Calu3 (cell line): ENCODE data around the gene PDGFA. TPM values are rescaled to one million over a fixed set of nuclear protein-coding genes. Genes with fewer than 3 reads are reported as not detected.

Experiments
- BruUV-seq: library from RNA; stranded (reverse); fragments of 400-500 nt; replicated peaks from 2 replicates; lab custom pipeline; 2021; lab: Mats Ljungman, UMichigan
- CTCF ChIA-PET: fragments of 300-600 bp; sonication (Branson Sonifier 250); formaldehyde crosslinking; loops from one replicate; lab custom pipeline; 2022; ENCODE audit warnings: antibody characterized with exemption; lab: Charles Lee
- DNase-seq: peaks from one replicate; pipeline ENCODE4 v3.0.0; 2022
- H3K27ac Mint-ChIP-seq: one replicate; pipeline ENCODE4 v1.8.0; 2022; ENCODE audit warnings: mixed read lengths; ENCODE audit not compliant: unreplicated experiment
- H3K27me3 Mint-ChIP-seq: one replicate; pipeline ENCODE4 v1.8.0; 2022; ENCODE audit warnings: mixed read lengths; ENCODE audit not compliant: unreplicated experiment
- H3K36me3 Mint-ChIP-seq: one replicate; pipeline ENCODE4 v1.8.0; 2022; ENCODE audit warnings: mild to moderate bottlenecking, moderate library complexity, mixed read lengths; ENCODE audit not compliant: insufficient read depth, unreplicated experiment
- H3K4me1 Mint-ChIP-seq: one replicate; pipeline ENCODE4 v1.8.0; 2022; ENCODE audit warnings: mild to moderate bottlenecking, low read depth, mixed read lengths; ENCODE audit not compliant: unreplicated experiment
- H3K4me3 Mint-ChIP-seq: one replicate; pipeline ENCODE4 v1.8.0; 2022; ENCODE audit warnings: mild to moderate bottlenecking, low read depth, moderate library complexity, mixed read lengths; ENCODE audit not compliant: unreplicated experiment
- H3K9me3 Mint-ChIP-seq: one replicate; pipeline ENCODE4 v1.8.0; 2022; ENCODE audit warnings: low read depth, mixed read lengths; ENCODE audit not compliant: unreplicated experiment
- intact Hi-C: fragments of 100-400 bp; cut with micrococcal nuclease; formaldehyde crosslinking; loops from one replicate; pipeline ENCODE4 v1.10.0; 2022; ENCODE audit not compliant: unreplicated experiment
- total RNA-seq: library from RNA; stranded (reverse); gene quantifications from 2 replicates; pipeline ENCODE4 v1.2.3, GENCODE V29; 2022
- TF ChIP-seq, protein P1 (sequence below): fragments of 200-600 bp; IDR thresholded peaks from one replicate; pipeline ENCODE4 v1.8.0; 2022; ENCODE audit warnings: antibody characterized with exemption; ENCODE audit not compliant: unreplicated experiment

PDGFA gene
- total RNA-seq, 1 experiment from 2014 or later = 4.5 TPM

- no peak for DNase-seq
- Mint-ChIP-seq H3K4me1 (peaks cover 36% of the 10 kb centered on the region), H3K27me3 (peaks cover 7% of the 10 kb centered on the region), H3K27ac (no peak overlapping the region), H3K36me3 (peaks cover 31% of the 10 kb centered on the region), H3K9me3 (no peaks in the 10 kb centered on the region), H3K4me3 (no peak overlapping the region)
- intact Hi-C loops = loop anchor here (10.0 kb wide), 1 partner anchor 182 kb away; no protein-coding TSS in a partner anchor
- CTCF ChIA-PET = no interaction called here
- TF ChIP-seq, protein P1, sequence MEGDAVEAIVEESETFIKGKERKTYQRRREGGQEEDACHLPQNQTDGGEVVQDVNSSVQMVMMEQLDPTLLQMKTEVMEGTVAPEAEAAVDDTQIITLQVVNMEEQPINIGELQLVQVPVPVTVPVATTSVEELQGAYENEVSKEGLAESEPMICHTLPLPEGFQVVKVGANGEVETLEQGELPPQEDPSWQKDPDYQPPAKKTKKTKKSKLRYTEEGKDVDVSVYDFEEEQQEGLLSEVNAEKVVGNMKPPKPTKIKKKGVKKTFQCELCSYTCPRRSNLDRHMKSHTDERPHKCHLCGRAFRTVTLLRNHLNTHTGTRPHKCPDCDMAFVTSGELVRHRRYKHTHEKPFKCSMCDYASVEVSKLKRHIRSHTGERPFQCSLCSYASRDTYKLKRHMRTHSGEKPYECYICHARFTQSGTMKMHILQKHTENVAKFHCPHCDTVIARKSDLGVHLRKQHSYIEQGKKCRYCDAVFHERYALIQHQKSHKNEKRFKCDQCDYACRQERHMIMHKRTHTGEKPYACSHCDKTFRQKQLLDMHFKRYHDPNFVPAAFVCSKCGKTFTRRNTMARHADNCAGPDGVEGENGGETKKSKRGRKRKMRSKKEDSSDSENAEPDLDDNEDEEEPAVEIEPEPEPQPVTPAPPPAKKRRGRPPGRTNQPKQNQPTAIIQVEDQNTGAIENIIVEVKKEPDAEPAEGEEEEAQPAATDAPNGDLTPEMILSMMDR = no peak
- BruUV-seq = no TSS peak
Observed at GRCh38 chr7:506921-507622, 12.6 kb downstream of the PDGFA start.

GRCh38 chr7:506391-506831, 13.2 kb downstream of the PDGFA start:
- intact Hi-C loops = loop anchor here (10.0 kb wide), 1 partner anchor 182 kb away; no protein-coding TSS in a partner anchor
- Mint-ChIP-seq H3K27me3 (peaks cover under 1% of the 10 kb centered on the region), H3K36me3 (peaks cover 31% of the 10 kb centered on the region), H3K9me3 (no peaks in the 10 kb centered on the region), H3K27ac (no peak overlapping the region), H3K4me3 (no peak overlapping the region), H3K4me1 (peaks cover 36% of the 10 kb centered on the region)
- BruUV-seq = no TSS peak
- no peak for DNase-seq
- CTCF ChIA-PET = no interaction called here
- TF ChIP-seq, protein P1 = no peak

DNA sequence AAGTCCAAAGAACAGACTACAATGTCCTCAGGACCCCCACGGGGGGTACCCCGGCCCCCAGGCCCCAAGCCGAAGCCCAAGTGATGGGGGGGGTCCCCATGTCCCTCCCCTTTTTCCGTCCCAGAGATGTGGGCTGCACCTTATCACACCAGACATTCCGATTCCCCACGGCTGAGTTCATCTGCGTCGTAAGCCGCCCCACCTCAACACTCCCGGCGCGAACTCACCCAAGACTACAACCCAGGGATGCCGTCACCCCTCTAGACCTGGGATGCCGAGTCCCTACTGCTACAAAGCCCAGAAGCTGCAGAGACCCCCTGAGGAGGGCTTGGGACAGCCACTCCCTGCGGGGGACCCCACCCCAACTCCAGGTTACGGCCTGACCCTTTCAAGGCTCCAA, 14.5 kb downstream of the PDGFA start:
- Mint-ChIP-seq H3K9me3 (no peaks in the 10 kb centered on the region), H3K4me1 (peaks cover 36% of the 10 kb centered on the region), H3K27ac (peak overlapping the region; percentile 66), H3K4me3 (peak overlapping the region; percentile 11), H3K36me3 (peaks cover 31% of the 10 kb centered on the region), H3K27me3 (no peaks in the 10 kb centered on the region)
- DNase-seq = no peak
- TF ChIP-seq, protein P1 = no peak
- BruUV-seq = no TSS peak
- intact Hi-C loops = loop anchor here (10.0 kb wide), 1 partner anchor 180 kb away; no protein-coding TSS in a partner anchor
- CTCF ChIA-PET = no interaction called here

- TF ChIP-seq, protein P1 = no peak
- Mint-ChIP-seq H3K4me3 (peak overlapping the region; percentile 46), H3K36me3 (peaks cover 31% of the 10 kb centered on the region), H3K4me1 (peaks cover 36% of the 10 kb centered on the region), H3K27ac (peak overlapping the region; percentile 84), H3K27me3 (no peaks in the 10 kb centered on the region), H3K9me3 (no peaks in the 10 kb centered on the region)
- no peak for DNase-seq
- CTCF ChIA-PET = interaction anchor here (0.9 to 1.0 kb wide), 5 partner anchors 24 to 240 kb away, joined by 3 to 5 read pairs (median 4); no protein-coding TSS in a partner anchor
- intact Hi-C loops = loop anchor here (10.0 kb wide), 1 partner anchor 180 kb away; no protein-coding TSS in a partner anchor
- BruUV-seq = no TSS peak
Observed at GRCh38 chr7:504221-505111, 15.2 kb downstream of the PDGFA start.
